HG03135 (cell line): ENCODE results near the gene FNDC3B.
"Not testable (repeated sequence)": the region's sequence is repeated elsewhere in the genome, so short reads cannot be mapped to it uniquely, and the experiment has no call there.

Experiments used
- ATAC-seq: cut with Tn5 transposase; IDR thresholded peaks from one replicate; pipeline ENCODE4 v1.9.1; 2021; ENCODE audit warnings: mild to moderate bottlenecking, moderate library complexity; ENCODE audit not compliant: unreplicated experiment

The FNDC3B gene

GRCh38 chr3:172351895-172352466, 312.6 kb downstream of the FNDC3B start:
- ATAC-seq: no peak

- no peak for ATAC-seq
Measured at GRCh38 chr3:172352786-172353185, 313.4 kb downstream of the FNDC3B start.

- no peak for ATAC-seq
Measured at GRCh38 chr3:172354931-172355499, 315.6 kb downstream of the FNDC3B start.

- no peak for ATAC-seq
Measured at GRCh38 chr3:172355836-172356235, 316.5 kb downstream of the FNDC3B start.

GRCh38 chr3:172356427-172356826, 317.0 kb downstream of the FNDC3B start:
- ATAC-seq: no peak

GRCh38 chr3:172357850-172358754, 318.7 kb downstream of the FNDC3B start:
- no peak for ATAC-seq

- ATAC-seq: no peak
Measured at GRCh38 chr3:172359231-172359630, 319.9 kb downstream of the FNDC3B start.

GRCh38 chr3:172359996-172360395, 320.6 kb downstream of the FNDC3B start:
- ATAC-seq: no peak

GRCh38 chr3:172362583-172362982, 323.2 kb downstream of the FNDC3B start:
- ATAC-seq: no peak

- ATAC-seq: no peak
Measured at GRCh38 chr3:172364374-172365027, 325.1 kb downstream of the FNDC3B start.

GRCh38 chr3:172365028-172365567, 325.7 kb downstream of the FNDC3B start:
- ATAC-seq: no peak

GRCh38 chr3:172367205-172368105, 328.1 kb downstream of the FNDC3B start:
- ATAC-seq: no peak

GRCh38 chr3:172368556-172368955, 329.2 kb downstream of the FNDC3B start:
- not testable (repeated sequence) for ATAC-seq

- no peak for ATAC-seq
Measured at GRCh38 chr3:172369590-172370259, 330.3 kb downstream of the FNDC3B start.

- ATAC-seq: no peak
Measured at GRCh38 chr3:172370419-172370818, 331.0 kb downstream of the FNDC3B start.

- no peak for ATAC-seq
Measured at GRCh38 chr3:172371544-172371943, 332.2 kb downstream of the FNDC3B start.

- no peak for ATAC-seq
Measured at GRCh38 chr3:172372895-172373294, 333.5 kb downstream of the FNDC3B start.

- no peak for ATAC-seq
Measured at GRCh38 chr3:172373912-172374311, 334.5 kb downstream of the FNDC3B start.

GRCh38 chr3:172375206-172375850, 335.9 kb downstream of the FNDC3B start:
- no peak for ATAC-seq
